ENCODE data around the gene TBX1. TPM values are rescaled to one million over a fixed set of nuclear protein-coding genes. Genes with fewer than 3 reads are reported as not detected.

TBX1 gene
- not detected in 2 replicates for total RNA-seq
- polyA plus RNA-seq, result 0.07 and 1.1 TPM in 2 replicates

DNA sequence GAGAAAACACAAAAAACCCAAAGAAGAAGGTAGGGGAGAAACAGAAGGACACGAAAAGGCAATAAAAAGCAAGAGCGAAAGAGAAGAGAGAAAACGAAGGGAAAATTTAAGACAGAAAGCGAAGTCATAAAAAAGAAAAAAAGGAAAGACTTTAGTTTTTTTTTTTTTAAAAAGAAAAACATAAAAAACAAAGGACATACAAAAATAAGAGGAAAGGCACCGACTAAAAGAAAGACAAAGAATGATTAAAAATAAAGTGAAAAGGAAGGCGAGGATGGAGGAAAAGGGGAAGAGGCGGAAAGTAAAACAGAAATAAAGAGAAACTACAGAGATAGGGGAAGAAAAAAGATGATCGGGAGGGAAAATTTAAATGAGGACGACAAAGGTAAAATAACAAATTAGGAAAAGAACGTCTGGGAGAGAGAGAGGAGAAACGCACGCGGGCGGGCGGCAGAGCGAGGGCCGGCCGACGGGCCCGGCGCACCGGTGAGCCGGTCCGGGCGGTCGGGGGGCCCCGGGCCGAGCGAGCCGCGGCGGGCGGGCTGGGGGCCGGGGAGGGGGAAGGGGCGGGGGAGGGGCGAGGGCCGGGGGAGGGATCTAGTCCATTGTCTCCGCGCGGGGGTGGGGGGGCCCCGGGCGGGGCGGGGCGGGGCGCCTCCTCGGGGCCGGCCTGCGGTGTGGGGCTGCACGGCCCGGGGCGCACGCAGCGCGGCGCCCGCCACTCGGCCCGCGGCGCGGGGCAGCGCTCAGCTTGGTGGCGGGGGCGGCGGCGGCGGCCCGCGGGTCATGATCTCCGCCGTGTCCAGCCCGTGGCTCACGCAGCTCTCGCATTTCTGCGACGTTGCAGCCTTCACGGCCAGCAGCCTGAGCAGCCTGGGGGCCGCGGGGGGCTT is at the start of gene TBX1:
TBX1 (plus strand) TSS at position 721 of the 893 bp plus-strand sequence; CDS start at position 787, 66 bp downstream.
- Histone ChIP-seq H3K9me2 (replicated peaks; ENCODE audit: insufficient read depth) (no peaks in the 10 kb centered on the region), H3K4me1 (ENCODE audit: insufficient read depth) (peaks cover 10% of the 10 kb centered on the region), H2AFZ (no peak within 1 kb of the TSS), H4K20me1 (ENCODE audit: insufficient read depth, poor library complexity, severe bottlenecking) (peaks cover 6% of the 10 kb centered on the region), H3K27ac (no peak within 1 kb of the TSS), H3K36me3 (replicated peaks; ENCODE audit: insufficient read depth, low read depth) (no peaks in the 10 kb centered on the region), H3K9me3 (ENCODE audit: low read depth) (no peaks in the 10 kb centered on the region), H3K27me3 (peaks cover 93% of the 10 kb centered on the region), H3K4me3 (no peak within 1 kb of the TSS), H3K79me2 (no peaks in the 10 kb centered on the region), H3K4me2 (peak within 1 kb of the TSS; percentile 69)
- DNase-seq (ENCODE audit: low spot score), result no peak
- 7% methylated on average over 22 of the region's 79 CpGs for WGBS (ENCODE audit: low lambda C conversion rate, missing lambda C conversion rate)
- TF ChIP-seq EZH2phosphoT487 (IDR thresholded peaks at IDR 0.05; ENCODE audit: low read depth, severe bottlenecking, unreplicated experiment), result peak; percentile 98
- peak; percentile 99 for TF ChIP-seq EZH2 (IDR thresholded peaks at IDR 0.05; ENCODE audit: borderline replicate concordance)
- TF ChIP-seq, protein P1, sequence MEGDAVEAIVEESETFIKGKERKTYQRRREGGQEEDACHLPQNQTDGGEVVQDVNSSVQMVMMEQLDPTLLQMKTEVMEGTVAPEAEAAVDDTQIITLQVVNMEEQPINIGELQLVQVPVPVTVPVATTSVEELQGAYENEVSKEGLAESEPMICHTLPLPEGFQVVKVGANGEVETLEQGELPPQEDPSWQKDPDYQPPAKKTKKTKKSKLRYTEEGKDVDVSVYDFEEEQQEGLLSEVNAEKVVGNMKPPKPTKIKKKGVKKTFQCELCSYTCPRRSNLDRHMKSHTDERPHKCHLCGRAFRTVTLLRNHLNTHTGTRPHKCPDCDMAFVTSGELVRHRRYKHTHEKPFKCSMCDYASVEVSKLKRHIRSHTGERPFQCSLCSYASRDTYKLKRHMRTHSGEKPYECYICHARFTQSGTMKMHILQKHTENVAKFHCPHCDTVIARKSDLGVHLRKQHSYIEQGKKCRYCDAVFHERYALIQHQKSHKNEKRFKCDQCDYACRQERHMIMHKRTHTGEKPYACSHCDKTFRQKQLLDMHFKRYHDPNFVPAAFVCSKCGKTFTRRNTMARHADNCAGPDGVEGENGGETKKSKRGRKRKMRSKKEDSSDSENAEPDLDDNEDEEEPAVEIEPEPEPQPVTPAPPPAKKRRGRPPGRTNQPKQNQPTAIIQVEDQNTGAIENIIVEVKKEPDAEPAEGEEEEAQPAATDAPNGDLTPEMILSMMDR (IDR thresholded peaks at IDR 0.05; ENCODE audit: poor library complexity), result no peak

- H3K36me3 ChIP-seq (replicated peaks; ENCODE audit: insufficient read depth, low read depth), result no peaks in the 10 kb centered on the region
- H4K20me1 ChIP-seq (ENCODE audit: insufficient read depth, poor library complexity, severe bottlenecking), result no peaks in the 10 kb centered on the region
- H3K27me3 ChIP-seq, result peaks cover 28% of the 10 kb centered on the region
- no peak overlapping the region for H3K4me3 ChIP-seq
- TF ChIP-seq, protein P1 (IDR thresholded peaks at IDR 0.05; ENCODE audit: poor library complexity), result no peak
- TF ChIP-seq EZH2phosphoT487 (IDR thresholded peaks at IDR 0.05; ENCODE audit: low read depth, severe bottlenecking, unreplicated experiment) (no peak), EZH2 (IDR thresholded peaks at IDR 0.05; ENCODE audit: borderline replicate concordance) (no peak)
- H3K4me2 ChIP-seq, result no peak overlapping the region
- no peak overlapping the region for H3K27ac ChIP-seq
- no peaks in the 10 kb centered on the region for H3K9me2 ChIP-seq (replicated peaks; ENCODE audit: insufficient read depth)
- H3K9me3 ChIP-seq (ENCODE audit: low read depth), result no peaks in the 10 kb centered on the region
- H3K4me1 ChIP-seq (ENCODE audit: insufficient read depth), result peaks cover 4% of the 10 kb centered on the region
- WGBS (ENCODE audit: low lambda C conversion rate, missing lambda C conversion rate), result 93% methylated on average over 13 of the region's 13 CpGs
- H2AFZ ChIP-seq, result no peak overlapping the region
- no peak for DNase-seq (ENCODE audit: low spot score)
- no peaks in the 10 kb centered on the region for H3K79me2 ChIP-seq
These were observed 47.3 kb upstream of the TBX1 start for GRCh38 chr22:19713245-19713644.

- H3K27me3 ChIP-seq, result peaks cover 33% of the 10 kb centered on the region
- DNase-seq (ENCODE audit: low spot score), result peak; percentile 38
- peak overlapping the region; percentile 26 for H3K4me3 ChIP-seq
- H3K79me2 ChIP-seq, result no peaks in the 10 kb centered on the region
- H3K9me3 ChIP-seq (ENCODE audit: low read depth), result no peaks in the 10 kb centered on the region
- H3K9me2 ChIP-seq (replicated peaks; ENCODE audit: insufficient read depth), result no peaks in the 10 kb centered on the region
- no peaks in the 10 kb centered on the region for H4K20me1 ChIP-seq (ENCODE audit: insufficient read depth, poor library complexity, severe bottlenecking)
- H2AFZ ChIP-seq, result peak overlapping the region; percentile 68
- TF ChIP-seq, protein P1 (IDR thresholded peaks at IDR 0.05; ENCODE audit: poor library complexity), result no peak
- TF ChIP-seq EZH2 (IDR thresholded peaks at IDR 0.05; ENCODE audit: borderline replicate concordance), result no peak
- TF ChIP-seq EZH2phosphoT487 (IDR thresholded peaks at IDR 0.05; ENCODE audit: low read depth, severe bottlenecking, unreplicated experiment), result no peak
- H3K4me1 ChIP-seq (ENCODE audit: insufficient read depth), result peaks cover 8% of the 10 kb centered on the region
- 40% methylated on average over 25 of the region's 38 CpGs for WGBS (ENCODE audit: low lambda C conversion rate, missing lambda C conversion rate)
- no peak overlapping the region for H3K27ac ChIP-seq
- no peaks in the 10 kb centered on the region for H3K36me3 ChIP-seq (replicated peaks; ENCODE audit: insufficient read depth, low read depth)
- H3K4me2 ChIP-seq, result peak overlapping the region; percentile 99
These were observed 46.8 kb upstream of the TBX1 start for GRCh38 chr22:19713650-19714311.

Measured in hepatocyte (in vitro differentiated cells).